IPS-20b (cell line): ENCODE measurements around the gene AGAP5.
"Not testable (repeated sequence)": the region's sequence is repeated elsewhere in the genome, so short reads cannot be mapped to it uniquely, and the experiment has no call there.

ENCODE experiments used
- H3K27ac ChIP-seq: one replicate; pipeline ENCODE4 v1.5.1; 2013; ENCODE audit warnings: low read length
- H3K27me3 ChIP-seq: 2 replicates; pipeline ENCODE4 v1.6.1; 2013; ENCODE audit warnings: mild to moderate bottlenecking, low read length, inconsistent platforms; ENCODE audit not compliant: insufficient read depth
- H3K36me3 ChIP-seq: 2 replicates; pipeline ENCODE4 v1.6.1; 2013; ENCODE audit warnings: low read depth, mild to moderate bottlenecking, inconsistent platforms, low read length, moderate library complexity; ENCODE audit not compliant: insufficient read depth
- H3K4me1 ChIP-seq: 2 replicates; pipeline ENCODE4 v1.6.1; 2013; ENCODE audit warnings: mild to moderate bottlenecking, control low read depth, inconsistent platforms, low read length, moderate library complexity; ENCODE audit not compliant: insufficient read depth
- H3K4me3 ChIP-seq: 2 replicates; pipeline ENCODE4 v1.5.1; 2013; ENCODE audit warnings: mild to moderate bottlenecking, low read length, inconsistent platforms
- H3K9ac ChIP-seq: 2 replicates; pipeline ENCODE4 v1.6.1; 2013; ENCODE audit warnings: low read depth, mild to moderate bottlenecking, inconsistent platforms, low read length, moderate library complexity
- H3K9me3 ChIP-seq: 2 replicates; pipeline ENCODE4 v1.6.1; 2013; ENCODE audit warnings: mild to moderate bottlenecking, low read depth, low read length, inconsistent platforms; ENCODE audit not compliant: insufficient read depth

AGAP5 gene

GRCh38 chr10:73711683-73712082 is 13.8 kb upstream of the AGAP5 start:
- H3K9me3 ChIP-seq, H3K4me1 ChIP-seq, H3K9ac ChIP-seq, H3K27me3 ChIP-seq, H3K27ac ChIP-seq, H3K4me3 ChIP-seq: not testable (repeated sequence)
- peaks cover 10% of the 10 kb centered on the region for H3K36me3 ChIP-seq

- H3K27me3 ChIP-seq, H3K36me3 ChIP-seq, H3K9me3 ChIP-seq: not testable (repeated sequence)
Observed at GRCh38 chr10:73708122-73708521, 10.2 kb upstream of the AGAP5 start.

GRCh38 chr10:73707628-73708027 is 9.7 kb upstream of the AGAP5 start:
- H3K27me3 ChIP-seq, H3K27ac ChIP-seq, H3K9me3 ChIP-seq, H3K4me1 ChIP-seq, H3K4me3 ChIP-seq, H3K9ac ChIP-seq, H3K36me3 ChIP-seq: not testable (repeated sequence)

More at GRCh38 chr10:73708122-73708521, 10.2 kb upstream of the AGAP5 start:
- H3K4me1 ChIP-seq, H3K9ac ChIP-seq, H3K4me3 ChIP-seq, H3K27ac ChIP-seq: not testable (repeated sequence)

- H3K4me3 ChIP-seq, H3K27me3 ChIP-seq, H3K27ac ChIP-seq, H3K9me3 ChIP-seq, H3K4me1 ChIP-seq, H3K36me3 ChIP-seq, H3K9ac ChIP-seq: not testable (repeated sequence)
Observed at GRCh38 chr10:73706488-73706887, 8.6 kb upstream of the AGAP5 start.

GRCh38 chr10:73705506-73706072 is 7.7 kb upstream of the AGAP5 start:
- not testable (repeated sequence) for H3K27ac ChIP-seq, H3K9me3 ChIP-seq, H3K4me3 ChIP-seq, H3K4me1 ChIP-seq, H3K36me3 ChIP-seq, H3K9ac ChIP-seq, H3K27me3 ChIP-seq

- H3K4me3 ChIP-seq, H3K9ac ChIP-seq, H3K27ac ChIP-seq, H3K9me3 ChIP-seq, H3K27me3 ChIP-seq, H3K36me3 ChIP-seq, H3K4me1 ChIP-seq: not testable (repeated sequence)
Observed at GRCh38 chr10:73703924-73704323, 6.0 kb upstream of the AGAP5 start.

- H3K4me1 ChIP-seq, H3K4me3 ChIP-seq, H3K9ac ChIP-seq, H3K9me3 ChIP-seq, H3K36me3 ChIP-seq, H3K27ac ChIP-seq, H3K27me3 ChIP-seq: not testable (repeated sequence)
Observed at GRCh38 chr10:73698819-73699218, 910 bp upstream of the AGAP5 start.

- H3K4me1 ChIP-seq, H3K27ac ChIP-seq, H3K27me3 ChIP-seq, H3K9ac ChIP-seq, H3K9me3 ChIP-seq, H3K4me3 ChIP-seq, H3K36me3 ChIP-seq: not testable (repeated sequence)
Observed at GRCh38 chr10:73695302-73695701, 2.6 kb downstream of the AGAP5 start.

GRCh38 chr10:73690755-73691154 is 7.2 kb downstream of the AGAP5 start:
- H3K4me3 ChIP-seq, H3K9ac ChIP-seq, H3K27me3 ChIP-seq, H3K27ac ChIP-seq, H3K36me3 ChIP-seq, H3K9me3 ChIP-seq, H3K4me1 ChIP-seq: not testable (repeated sequence)

- not testable (repeated sequence) for H3K27me3 ChIP-seq, H3K27ac ChIP-seq, H3K9ac ChIP-seq, H3K4me1 ChIP-seq, H3K9me3 ChIP-seq, H3K36me3 ChIP-seq, H3K4me3 ChIP-seq
Observed at GRCh38 chr10:73689596-73689995, 8.3 kb downstream of the AGAP5 start.

GRCh38 chr10:73687641-73688040 is 10.3 kb downstream of the AGAP5 start:
- not testable (repeated sequence) for H3K27ac ChIP-seq, H3K27me3 ChIP-seq, H3K36me3 ChIP-seq, H3K9ac ChIP-seq, H3K4me3 ChIP-seq, H3K9me3 ChIP-seq, H3K4me1 ChIP-seq

GRCh38 chr10:73674546-73674945 is 23.4 kb downstream of the AGAP5 start:
- H3K27me3 ChIP-seq, H3K4me1 ChIP-seq: not testable (repeated sequence)

GRCh38 chr10:73668378-73668777 is 29.5 kb downstream of the AGAP5 start:
- not testable (repeated sequence) for H3K9me3 ChIP-seq, H3K36me3 ChIP-seq, H3K27me3 ChIP-seq, H3K4me3 ChIP-seq, H3K9ac ChIP-seq, H3K4me1 ChIP-seq, H3K27ac ChIP-seq

More at GRCh38 chr10:73674546-73674945, 23.4 kb downstream of the AGAP5 start:
- H3K36me3 ChIP-seq, H3K27ac ChIP-seq, H3K9ac ChIP-seq, H3K9me3 ChIP-seq, H3K4me3 ChIP-seq: not testable (repeated sequence)
